Posterior cingulate gyrus (tissue), 11 donors: ENCODE measurements around the gene EEF1E1.

Source experiments
- DNase-seq, 10 donors: peaks; one replicate each; pipeline versions ENCODE4 v3.0.0 to v3.0.0-alpha.2; 2020 to 2021; ENCODE audit warnings: mixed read lengths in 3 of 10
- intact Hi-C: fragments of 100-400 bp; cut with DNase I; formaldehyde crosslinking; loops from one replicate; pipeline ENCODE4 v1.15.1; 2023

The EEF1E1 gene

GRCh38 chr6:8090650-8091049 is 11.7 kb downstream of the EEF1E1 start:
- no peak for DNase-seq
- intact Hi-C loops, result no loop called here

GRCh38 chr6:8088886-8089285 is 13.5 kb downstream of the EEF1E1 start:
- intact Hi-C loops, result no loop called here
- DNase-seq, result no peak

DNA sequence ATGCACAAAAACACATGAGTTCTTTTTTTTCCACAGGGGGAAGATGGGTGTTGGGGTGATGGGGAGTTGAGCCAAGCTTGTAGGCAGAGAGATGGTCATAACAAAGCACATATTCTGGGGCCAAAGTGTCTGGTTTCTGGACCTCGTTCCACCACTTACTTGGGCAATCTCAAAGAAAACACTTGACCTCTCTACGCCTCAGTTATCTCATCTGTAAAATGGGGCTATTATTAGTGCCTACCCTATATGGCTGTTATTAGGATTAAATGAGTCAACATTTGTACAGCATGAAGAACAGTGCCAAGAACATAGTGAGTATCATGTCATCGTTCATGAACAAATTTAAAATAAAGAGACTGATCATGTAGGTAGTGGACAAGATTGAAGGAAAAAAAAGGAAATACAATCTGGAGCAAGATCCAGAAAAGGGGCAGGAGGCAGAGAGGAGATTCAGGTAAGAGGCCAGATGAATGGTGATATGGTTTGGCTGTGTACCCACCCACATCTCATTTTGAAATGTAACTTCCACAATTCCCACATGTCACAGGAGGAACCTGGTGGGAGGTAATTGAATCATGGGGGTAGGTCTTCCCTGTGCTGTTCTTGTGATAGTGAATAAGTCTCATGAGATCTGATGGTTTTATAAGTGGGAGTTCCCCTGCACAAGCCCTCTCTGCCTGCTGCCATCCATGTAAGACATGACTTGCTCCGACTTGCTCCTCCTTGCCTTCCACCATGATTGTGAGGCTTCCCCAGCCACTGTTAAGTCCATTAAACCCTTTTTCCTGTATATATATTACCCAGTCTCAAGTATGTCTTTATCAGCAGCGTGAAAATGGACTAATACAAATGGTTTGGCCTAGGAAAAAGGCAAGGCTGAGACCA is 14.2 kb downstream of the EEF1E1 start:
- intact Hi-C loops, result no loop called here
- no peak for DNase-seq

DNA sequence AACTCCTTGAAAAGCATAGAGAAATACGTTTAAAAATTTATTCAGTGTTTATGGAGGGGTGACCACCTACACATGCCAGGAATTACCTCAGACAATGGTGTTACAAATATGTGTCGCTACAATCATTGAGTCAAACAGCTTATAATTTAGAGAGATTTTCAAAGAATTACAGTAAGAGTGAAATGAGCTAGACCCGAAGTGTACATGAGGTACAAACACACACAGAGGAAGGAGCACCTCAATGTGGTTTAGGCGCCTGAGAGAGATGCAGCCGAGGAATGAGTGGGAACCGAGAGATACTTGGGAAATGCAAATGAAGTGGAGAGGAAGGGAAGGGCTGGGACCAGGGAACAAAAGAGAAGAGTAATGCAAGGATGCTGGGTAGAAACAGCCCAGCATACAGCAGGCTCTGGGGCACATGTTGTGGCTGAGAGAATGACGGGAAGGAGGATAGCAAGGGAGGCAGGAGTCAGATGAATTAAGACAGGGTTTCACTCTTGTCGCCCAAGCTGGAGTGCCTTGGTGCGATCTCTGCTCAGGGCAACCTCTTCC is 15.5 kb downstream of the EEF1E1 start:
- intact Hi-C loops, result no loop called here
- no peak for DNase-seq

- no peak for DNase-seq
- intact Hi-C loops, result no loop called here
Observed at GRCh38 chr6:8085053-8085511, 17.3 kb downstream of the EEF1E1 start.

GRCh38 chr6:8084586-8084985 is 17.8 kb downstream of the EEF1E1 start:
- no peak for DNase-seq
- intact Hi-C loops, result no loop called here

DNA sequence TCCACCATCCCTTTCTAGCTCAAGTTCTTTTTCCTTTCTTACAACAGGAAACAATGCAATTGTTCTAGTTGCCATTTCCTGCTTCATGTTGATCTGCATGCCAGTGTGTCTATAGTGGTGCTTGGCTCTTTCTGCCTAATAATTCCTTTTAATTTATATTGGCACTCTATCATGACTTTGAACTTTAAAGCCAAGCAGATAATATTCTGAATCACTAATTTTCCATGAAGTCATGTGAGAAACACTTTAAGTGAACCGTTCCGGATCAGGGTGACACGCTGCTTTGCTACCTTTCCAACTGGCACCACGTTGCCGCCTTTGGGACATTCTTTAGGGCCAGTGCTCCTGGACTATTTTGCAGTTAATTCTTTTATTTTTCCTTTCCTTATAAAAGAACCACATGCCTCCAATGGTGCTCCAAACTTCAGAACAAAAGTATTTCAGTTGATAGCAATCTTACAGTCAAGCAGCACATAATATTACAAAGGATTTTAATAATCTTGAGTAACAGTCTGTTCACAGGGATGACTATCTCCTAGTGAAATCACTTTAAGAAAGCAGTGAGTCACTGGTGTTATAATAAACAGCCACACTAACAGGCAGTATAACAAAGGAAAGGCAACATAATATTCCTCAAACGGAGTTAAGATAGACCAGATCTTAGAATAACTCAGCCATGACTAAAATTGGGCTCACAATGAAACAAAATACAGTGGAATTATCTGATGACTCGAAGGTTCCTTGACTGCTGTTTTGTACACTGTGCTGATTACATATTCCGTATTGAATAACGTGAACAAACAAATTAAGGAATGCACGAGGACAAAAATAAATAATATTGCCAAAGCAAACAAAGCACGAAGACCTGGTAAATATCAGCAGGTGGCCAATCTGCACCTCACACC is 19.1 kb downstream of the EEF1E1 start:
- intact Hi-C loops, result no loop called here
- DNase-seq, result no peak

- DNase-seq, result no peak
- intact Hi-C loops, result no loop called here
Observed at GRCh38 chr6:8082572-8082953, 19.8 kb downstream of the EEF1E1 start.

- intact Hi-C loops, result no loop called here
- no peak for DNase-seq
Observed at GRCh38 chr6:8080362-8081151, 21.8 kb downstream of the EEF1E1 start.

GRCh38 chr6:8079126-8079525 is 23.2 kb downstream of the EEF1E1 start:
- intact Hi-C loops, result no loop called here
- no peak for DNase-seq

GRCh38 chr6:8077991-8078390 is 24.4 kb downstream of the EEF1E1 start:
- intact Hi-C loops, result no loop called here
- DNase-seq, result no peak

DNA sequence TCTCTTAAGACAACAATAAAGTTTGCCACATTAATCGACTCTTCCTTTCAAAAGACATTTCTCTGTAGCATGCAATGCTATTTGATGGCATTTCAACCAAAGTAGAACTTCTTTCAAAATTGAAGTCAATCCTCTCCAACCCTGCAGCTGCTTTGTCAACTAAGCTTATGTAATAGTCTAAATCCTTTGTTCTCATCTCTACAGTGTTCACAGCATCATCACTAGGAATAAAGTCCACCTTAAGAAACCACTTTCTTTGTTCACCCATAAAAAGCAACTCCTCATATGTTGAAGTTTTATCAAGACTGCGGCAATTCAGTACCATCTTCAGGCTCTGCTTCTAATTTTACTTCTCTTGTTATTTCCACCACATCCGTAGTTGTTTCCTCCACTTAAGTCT is 26.6 kb downstream of the EEF1E1 start:
- intact Hi-C loops, result no loop called here
- no peak for DNase-seq

DNA sequence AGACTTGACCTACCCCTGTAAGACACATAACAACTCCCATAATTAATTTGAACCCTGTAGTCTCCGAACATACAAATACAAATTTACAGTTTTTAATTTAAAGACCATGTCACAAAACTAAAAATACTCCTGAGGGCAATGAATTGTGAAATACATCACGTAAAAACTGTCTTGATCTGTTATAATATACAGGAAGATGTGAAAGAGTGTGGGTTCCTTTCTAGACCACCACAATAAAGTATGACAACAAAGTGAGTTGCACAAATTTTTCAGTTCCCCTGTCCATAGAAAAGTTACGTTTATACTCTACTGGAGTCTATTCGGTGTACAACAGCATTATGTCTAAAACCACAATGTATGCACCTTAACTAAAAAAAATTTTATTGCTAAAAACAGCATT is 27.2 kb downstream of the EEF1E1 start:
- intact Hi-C loops, result no loop called here
- no peak for DNase-seq

DNA sequence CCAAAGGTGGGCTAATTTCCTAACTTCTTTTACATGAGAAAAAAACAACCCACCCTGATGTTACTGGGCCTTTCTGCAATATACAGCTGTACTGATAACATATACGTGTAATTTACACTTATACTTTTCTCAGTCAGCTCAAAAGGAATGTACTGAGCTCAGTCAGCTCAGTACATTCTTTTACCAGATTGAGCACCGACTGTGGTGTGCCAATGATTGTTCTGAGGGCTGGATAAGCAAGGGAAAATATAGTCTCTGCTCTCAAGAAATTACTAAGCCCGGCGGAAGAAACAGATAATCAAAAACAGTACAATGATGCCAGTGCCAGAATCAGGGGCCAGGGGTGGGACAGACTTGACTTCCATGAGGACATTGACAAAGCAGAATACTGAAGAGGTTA is 28.1 kb downstream of the EEF1E1 start:
- intact Hi-C loops, result no loop called here
- DNase-seq, result no peak

- intact Hi-C loops, result no loop called here
- no peak for DNase-seq
Observed at GRCh38 chr6:8073758-8074157, 28.6 kb downstream of the EEF1E1 start.

- DNase-seq, result no peak
- intact Hi-C loops, result no loop called here
Observed at GRCh38 chr6:8070718-8071117, 31.6 kb downstream of the EEF1E1 start.

DNA sequence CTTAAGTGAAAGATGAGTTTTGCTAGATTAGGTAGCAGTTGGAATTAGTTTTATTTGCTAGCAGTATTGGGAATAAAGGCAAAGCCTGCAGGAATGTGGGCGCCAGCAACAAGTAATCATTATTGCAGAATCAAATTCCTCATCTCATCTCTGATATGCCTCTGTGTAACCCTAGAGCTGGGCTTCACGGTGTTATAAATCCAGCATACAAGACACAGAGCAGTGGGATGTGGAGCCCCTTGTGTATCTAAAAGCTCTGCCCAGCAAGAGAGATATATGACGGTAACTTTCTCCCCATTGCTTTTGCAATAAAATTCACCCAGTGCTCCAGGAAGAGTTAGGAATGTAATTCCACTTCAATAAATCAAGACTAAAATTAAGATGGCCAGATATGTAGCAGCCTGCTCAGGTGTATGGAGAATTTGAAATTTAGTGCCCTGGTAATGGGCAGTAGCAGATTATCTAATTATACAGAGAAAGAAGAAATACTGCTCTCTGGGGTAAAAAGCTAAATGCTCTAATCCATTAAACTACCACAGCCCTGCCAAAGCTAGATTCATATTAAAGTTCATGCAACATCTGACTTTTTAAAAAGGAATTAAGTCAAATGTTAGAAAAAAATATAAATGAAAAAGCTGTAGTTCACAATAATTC is 32.6 kb downstream of the EEF1E1 start:
- DNase-seq, result no peak
- intact Hi-C loops, result loop anchor here (10.0 kb wide), 1 partner anchor 795 kb away; no protein-coding TSS in a partner anchor

DNA sequence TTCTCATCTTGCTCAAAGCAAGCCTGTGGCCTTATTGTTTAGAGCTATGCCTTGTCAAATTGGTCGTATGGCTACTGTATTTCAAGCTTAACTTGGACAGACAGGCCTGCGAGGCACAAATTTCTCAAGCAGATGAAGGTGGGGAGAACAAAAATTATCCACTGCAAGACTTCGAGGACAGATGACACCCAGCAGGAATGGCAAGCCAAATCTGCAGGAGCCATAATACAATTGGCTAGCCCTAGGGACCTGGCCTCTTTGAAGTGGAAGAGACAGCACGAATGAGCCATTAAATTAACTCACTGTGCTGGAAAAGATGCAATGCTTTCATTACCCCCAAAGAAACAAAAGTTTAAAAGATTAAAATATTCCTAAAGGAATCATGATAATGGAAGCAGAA is 33.2 kb downstream of the EEF1E1 start:
- intact Hi-C loops, result loop anchor here (10.0 kb wide), 1 partner anchor 794 kb away; no protein-coding TSS in a partner anchor
- DNase-seq, result no peak

DNA sequence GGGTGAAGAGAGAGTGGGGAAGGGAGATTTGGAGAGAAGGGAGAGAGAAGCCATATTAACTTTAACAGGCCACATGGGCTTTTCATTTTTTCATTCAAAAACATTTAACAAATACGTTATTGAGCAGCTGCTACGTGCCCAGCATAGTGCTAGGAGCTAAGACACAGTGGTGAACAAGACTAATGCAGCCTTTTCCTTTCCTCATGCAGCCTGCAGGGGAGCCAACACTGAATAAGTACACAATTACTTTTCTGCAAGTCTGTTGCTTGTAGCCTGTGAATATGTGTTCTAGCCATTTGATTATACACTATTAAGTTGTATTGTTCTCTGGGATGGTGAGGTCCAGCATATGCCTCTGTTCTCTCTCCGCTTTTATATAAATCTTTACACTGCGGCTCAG is 36.2 kb downstream of the EEF1E1 start:
- intact Hi-C loops, result loop anchor here (10.0 kb wide), 1 partner anchor 791 kb away; no protein-coding TSS in a partner anchor
- DNase-seq, result no peak

DNA sequence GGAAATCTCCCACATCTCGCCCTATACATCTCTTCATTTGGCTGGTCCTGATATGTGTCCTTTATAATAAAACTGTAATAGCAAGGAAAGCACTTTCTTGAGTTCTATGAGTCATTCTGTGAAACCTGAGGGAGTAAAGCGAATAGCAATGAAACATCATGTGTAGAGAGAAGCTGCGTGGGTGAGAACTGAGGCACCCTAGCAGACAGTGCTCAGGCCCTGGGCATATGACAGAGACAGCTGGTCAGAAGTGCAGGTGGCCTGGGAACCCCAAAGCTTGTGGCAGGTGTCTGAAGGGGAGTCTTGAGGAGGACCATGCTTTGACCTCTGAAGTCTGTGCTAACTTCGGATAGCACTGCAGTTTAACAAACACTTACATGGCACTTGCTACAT is 36.8 kb downstream of the EEF1E1 start:
- intact Hi-C loops, result loop anchor here (10.0 kb wide), 1 partner anchor 791 kb away; no protein-coding TSS in a partner anchor
- peak in 6 of 10 donors; percentile 8 to 84 (median 45) for DNase-seq
